ENCODE data around the gene UTP4.

GRCh38 chr16:69143116-69143515 lies 10.7 kb downstream of the UTP4 start:
- no peak for TF ChIP-seq POLR2A (IDR thresholded peaks at IDR 0.05)
- TF ChIP-seq, protein P1, sequence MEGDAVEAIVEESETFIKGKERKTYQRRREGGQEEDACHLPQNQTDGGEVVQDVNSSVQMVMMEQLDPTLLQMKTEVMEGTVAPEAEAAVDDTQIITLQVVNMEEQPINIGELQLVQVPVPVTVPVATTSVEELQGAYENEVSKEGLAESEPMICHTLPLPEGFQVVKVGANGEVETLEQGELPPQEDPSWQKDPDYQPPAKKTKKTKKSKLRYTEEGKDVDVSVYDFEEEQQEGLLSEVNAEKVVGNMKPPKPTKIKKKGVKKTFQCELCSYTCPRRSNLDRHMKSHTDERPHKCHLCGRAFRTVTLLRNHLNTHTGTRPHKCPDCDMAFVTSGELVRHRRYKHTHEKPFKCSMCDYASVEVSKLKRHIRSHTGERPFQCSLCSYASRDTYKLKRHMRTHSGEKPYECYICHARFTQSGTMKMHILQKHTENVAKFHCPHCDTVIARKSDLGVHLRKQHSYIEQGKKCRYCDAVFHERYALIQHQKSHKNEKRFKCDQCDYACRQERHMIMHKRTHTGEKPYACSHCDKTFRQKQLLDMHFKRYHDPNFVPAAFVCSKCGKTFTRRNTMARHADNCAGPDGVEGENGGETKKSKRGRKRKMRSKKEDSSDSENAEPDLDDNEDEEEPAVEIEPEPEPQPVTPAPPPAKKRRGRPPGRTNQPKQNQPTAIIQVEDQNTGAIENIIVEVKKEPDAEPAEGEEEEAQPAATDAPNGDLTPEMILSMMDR (IDR thresholded peaks at IDR 0.05), result no peak

Data from heart left ventricle (tissue), 13 donors.